ENCODE data around the gene MRPS11.

MRPS11 gene

GRCh38 chr15:88438181-88438580 lies 29.3 kb upstream of the MRPS11 start:
- no peak overlapping the region for H3K27ac ChIP-seq (ENCODE audit: low read length)

DNA sequence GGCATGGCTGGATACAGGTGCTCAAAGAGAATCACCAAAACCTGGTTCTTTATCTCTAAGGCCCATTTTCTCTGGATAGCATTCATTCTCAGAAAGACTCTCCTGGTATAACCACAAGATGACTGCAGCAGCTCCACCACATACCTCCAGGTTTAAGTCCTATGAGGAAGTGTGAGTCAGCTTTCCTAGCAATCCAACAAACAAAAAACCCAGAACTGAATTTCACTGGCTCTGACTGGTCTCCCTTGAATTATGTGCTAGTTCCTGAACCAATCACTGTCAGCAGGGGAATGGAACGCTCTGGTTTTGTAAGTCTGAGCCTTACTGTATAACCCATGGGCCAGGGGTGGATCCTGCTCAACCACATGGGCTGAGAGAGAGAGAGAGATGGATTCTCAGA lies 27.5 kb upstream of the MRPS11 start:
- Histone ChIP-seq H3K9me3 (replicated peaks; ENCODE audit: insufficient read depth, low read length) (no peaks in the 10 kb centered on the region), H3K27ac (ENCODE audit: low read length) (no peak overlapping the region), H3K9ac (ENCODE audit: low read length) (no peak overlapping the region), H3K79me2 (ENCODE audit: low read length) (no peaks in the 10 kb centered on the region), H4K20me1 (ENCODE audit: insufficient read depth, low read length) (no peaks in the 10 kb centered on the region), H3K4me2 (ENCODE audit: low read depth, low read length) (no peak overlapping the region), H2AFZ (ENCODE audit: low read length) (no peak overlapping the region), H3K9me2 (replicated peaks; ENCODE audit: insufficient read depth, low read length) (no peaks in the 10 kb centered on the region), H3F3A (ENCODE audit: insufficient read depth, low read length) (no peaks in the 10 kb centered on the region), H3K4me1 (ENCODE audit: low read length) (no peaks in the 10 kb centered on the region), H3K27me3 (replicated peaks; ENCODE audit: insufficient read depth, low read length) (no peaks in the 10 kb centered on the region), H3K36me3 (replicated peaks; ENCODE audit: insufficient read depth, low read length) (no peaks in the 10 kb centered on the region), H3K4me3 (ENCODE audit: low read length) (no peak overlapping the region)
- no peak for DNase-seq
- TF ChIP-seq, protein P1, sequence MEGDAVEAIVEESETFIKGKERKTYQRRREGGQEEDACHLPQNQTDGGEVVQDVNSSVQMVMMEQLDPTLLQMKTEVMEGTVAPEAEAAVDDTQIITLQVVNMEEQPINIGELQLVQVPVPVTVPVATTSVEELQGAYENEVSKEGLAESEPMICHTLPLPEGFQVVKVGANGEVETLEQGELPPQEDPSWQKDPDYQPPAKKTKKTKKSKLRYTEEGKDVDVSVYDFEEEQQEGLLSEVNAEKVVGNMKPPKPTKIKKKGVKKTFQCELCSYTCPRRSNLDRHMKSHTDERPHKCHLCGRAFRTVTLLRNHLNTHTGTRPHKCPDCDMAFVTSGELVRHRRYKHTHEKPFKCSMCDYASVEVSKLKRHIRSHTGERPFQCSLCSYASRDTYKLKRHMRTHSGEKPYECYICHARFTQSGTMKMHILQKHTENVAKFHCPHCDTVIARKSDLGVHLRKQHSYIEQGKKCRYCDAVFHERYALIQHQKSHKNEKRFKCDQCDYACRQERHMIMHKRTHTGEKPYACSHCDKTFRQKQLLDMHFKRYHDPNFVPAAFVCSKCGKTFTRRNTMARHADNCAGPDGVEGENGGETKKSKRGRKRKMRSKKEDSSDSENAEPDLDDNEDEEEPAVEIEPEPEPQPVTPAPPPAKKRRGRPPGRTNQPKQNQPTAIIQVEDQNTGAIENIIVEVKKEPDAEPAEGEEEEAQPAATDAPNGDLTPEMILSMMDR (IDR thresholded peaks at IDR 0.05; ENCODE audit: low read length), result no peak
- TF ChIP-seq EZH2phosphoT487 (IDR thresholded peaks at IDR 0.05; ENCODE audit: low read length), result no peak
- no peak for TF ChIP-seq EZH2 (optimal IDR thresholded peaks at IDR 0.05; ENCODE audit: low read depth, low read length)

More at GRCh38 chr15:88438181-88438580, 29.3 kb upstream of the MRPS11 start:
- Histone ChIP-seq H3K27me3 (replicated peaks; ENCODE audit: insufficient read depth, low read length) (no peaks in the 10 kb centered on the region), H4K20me1 (ENCODE audit: insufficient read depth, low read length) (no peaks in the 10 kb centered on the region), H3K4me2 (ENCODE audit: low read depth, low read length) (no peak overlapping the region), H3K4me1 (ENCODE audit: low read length) (no peaks in the 10 kb centered on the region), H3K79me2 (ENCODE audit: low read length) (no peaks in the 10 kb centered on the region), H2AFZ (ENCODE audit: low read length) (peak overlapping the region; percentile 25; the same call in 1 of the 2 replicates), H3F3A (ENCODE audit: insufficient read depth, low read length) (no peaks in the 10 kb centered on the region), H3K36me3 (replicated peaks; ENCODE audit: insufficient read depth, low read length) (no peaks in the 10 kb centered on the region), H3K9ac (ENCODE audit: low read length) (no peak overlapping the region), H3K4me3 (ENCODE audit: low read length) (no peak overlapping the region), H3K9me2 (replicated peaks; ENCODE audit: insufficient read depth, low read length) (no peaks in the 10 kb centered on the region), H3K9me3 (replicated peaks; ENCODE audit: insufficient read depth, low read length) (no peaks in the 10 kb centered on the region)
- TF ChIP-seq EZH2phosphoT487 (IDR thresholded peaks at IDR 0.05; ENCODE audit: low read length) (no peak), EZH2 (optimal IDR thresholded peaks at IDR 0.05; ENCODE audit: low read depth, low read length) (no peak)
- TF ChIP-seq, protein P1 (IDR thresholded peaks at IDR 0.05; ENCODE audit: low read length), result no peak
- DNase-seq, result no peak

DNA sequence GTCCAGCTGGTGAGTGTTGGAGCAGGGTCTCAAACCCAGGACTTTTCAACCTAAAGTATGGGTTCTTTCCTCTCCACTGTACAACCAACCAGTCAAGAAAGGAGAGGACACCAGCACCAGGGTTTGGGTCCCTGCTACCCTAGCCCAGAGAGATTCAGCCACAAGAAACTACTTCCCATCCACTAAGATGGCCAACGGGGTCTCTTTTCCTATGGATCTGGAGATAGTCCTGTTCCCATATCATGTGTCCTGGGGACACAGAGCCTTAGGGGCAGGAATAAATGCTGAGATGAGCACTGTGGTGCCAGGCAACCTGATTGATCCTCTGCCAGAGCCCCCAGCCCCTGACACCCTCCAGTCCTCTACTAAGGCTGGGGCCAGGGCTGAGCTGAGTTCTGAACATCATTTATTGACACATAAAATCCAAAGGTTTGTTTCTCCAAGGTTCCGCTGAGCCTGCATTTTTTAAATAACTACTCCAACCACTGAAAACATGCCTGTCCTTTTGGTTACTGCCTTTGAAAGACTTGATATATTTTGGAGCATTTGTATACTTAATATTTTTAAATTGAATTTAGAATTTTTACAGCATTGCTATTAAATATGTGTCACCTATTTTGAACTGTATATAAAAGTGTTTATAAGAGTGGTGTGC lies 26.3 kb upstream of the MRPS11 start:
- no peaks in the 10 kb centered on the region for H3K4me1 ChIP-seq (ENCODE audit: low read length)
- TF ChIP-seq, protein P1 (IDR thresholded peaks at IDR 0.05; ENCODE audit: low read length), result no peak
- no peak for TF ChIP-seq EZH2 (optimal IDR thresholded peaks at IDR 0.05; ENCODE audit: low read depth, low read length)
- no peak for TF ChIP-seq EZH2phosphoT487 (IDR thresholded peaks at IDR 0.05; ENCODE audit: low read length)
- H3K36me3 ChIP-seq (replicated peaks; ENCODE audit: insufficient read depth, low read length), result no peaks in the 10 kb centered on the region
- no peak overlapping the region for H3K9ac ChIP-seq (ENCODE audit: low read length)
- DNase-seq, result no peak
- no peaks in the 10 kb centered on the region for H3F3A ChIP-seq (ENCODE audit: insufficient read depth, low read length)
- no peaks in the 10 kb centered on the region for H3K79me2 ChIP-seq (ENCODE audit: low read length)
- H3K27me3 ChIP-seq (replicated peaks; ENCODE audit: insufficient read depth, low read length), result no peaks in the 10 kb centered on the region
- no peak overlapping the region for H3K4me2 ChIP-seq (ENCODE audit: low read depth, low read length)
- no peaks in the 10 kb centered on the region for H4K20me1 ChIP-seq (ENCODE audit: insufficient read depth, low read length)
- no peak overlapping the region for H3K27ac ChIP-seq (ENCODE audit: low read length)
- H3K9me3 ChIP-seq (replicated peaks; ENCODE audit: insufficient read depth, low read length), result no peaks in the 10 kb centered on the region
- H3K9me2 ChIP-seq (replicated peaks; ENCODE audit: insufficient read depth, low read length), result no peaks in the 10 kb centered on the region
- no peak overlapping the region for H3K4me3 ChIP-seq (ENCODE audit: low read length)
- H2AFZ ChIP-seq (ENCODE audit: low read length), result no peak overlapping the region
